ENCODE results near the gene BUD13.

The BUD13 gene

DNA sequence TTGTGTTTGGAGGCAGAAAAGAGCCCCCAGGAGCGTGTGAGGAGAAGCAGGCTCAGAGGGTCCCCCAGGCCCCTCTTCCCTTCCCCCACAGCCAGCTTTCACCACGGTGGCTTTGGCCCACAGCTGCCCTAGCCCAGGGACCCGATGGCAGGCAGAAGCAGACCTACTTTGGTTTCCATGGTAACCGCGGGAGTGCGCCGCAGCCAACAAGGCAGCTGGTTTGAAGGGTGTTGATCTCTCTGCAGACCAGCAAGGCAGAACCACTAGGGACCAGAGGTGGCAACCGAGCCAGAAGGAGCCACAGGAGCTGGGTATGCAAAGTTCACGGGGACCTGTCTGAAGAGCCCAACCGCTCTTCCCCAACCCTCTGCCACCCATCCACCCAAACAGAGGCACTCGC lies 69.4 kb downstream of the BUD13 start:
- Histone ChIP-seq H3K9ac (ENCODE audit: low read length) (no peak overlapping the region), H2BK5ac (ENCODE audit: low read depth, low read length, poor library complexity) (no peak overlapping the region)
- no CpG with 5 or more reads among the region's 11 CpGs for WGBS (ENCODE audit: extremely low coverage, insufficient coverage, insufficient read length)

DNA sequence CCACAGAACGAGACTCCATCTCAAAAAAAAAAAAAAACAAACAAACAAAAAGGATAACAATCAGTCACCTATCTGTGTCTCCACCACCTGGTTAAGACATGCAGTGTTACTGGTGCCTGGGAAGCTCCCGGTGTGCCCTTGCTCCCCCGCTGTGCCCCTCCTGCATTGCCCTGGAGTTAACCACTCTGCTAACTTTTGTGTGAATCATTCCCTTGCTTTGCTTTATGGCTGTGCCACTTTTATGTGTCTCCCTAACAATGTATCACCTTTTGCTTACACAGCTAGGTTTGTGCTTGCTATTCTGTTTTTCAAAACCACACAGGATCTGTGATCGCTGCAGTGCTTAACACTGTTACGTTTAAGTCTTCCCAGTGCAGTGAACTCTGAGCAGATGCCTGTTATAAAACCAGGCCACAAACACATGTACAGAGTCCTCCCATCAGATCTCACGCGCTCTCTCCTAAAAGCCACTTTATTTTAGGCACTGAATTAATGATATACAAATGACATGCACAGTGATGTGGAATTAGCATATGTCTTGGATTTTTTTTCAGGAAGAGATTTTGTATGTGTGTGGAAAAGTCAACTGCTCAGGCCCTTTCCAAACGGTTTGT lies 69.9 kb downstream of the BUD13 start:
- H4K12ac ChIP-seq (ENCODE audit: low read depth, low read length), result no peak overlapping the region
- H2AK5ac ChIP-seq (ENCODE audit: low read length), result no peak overlapping the region
- H3K4me2 ChIP-seq (ENCODE audit: low read length), result no peak overlapping the region
- H3K23ac ChIP-seq (ENCODE audit: low read length), result no peak overlapping the region
- DNase-seq, result no peak
- H3K4me3 ChIP-seq (ENCODE audit: low read depth, low read length), result no peak overlapping the region
- no peaks in the 10 kb centered on the region for H3K36me3 ChIP-seq (ENCODE audit: control insufficient read depth in 1 of 2, insufficient read depth in 2 of 2, low read length in 2 of 2)
- H2BK5ac ChIP-seq (ENCODE audit: low read depth, low read length, poor library complexity), result no peak overlapping the region
- no peak overlapping the region for H3K14ac ChIP-seq (ENCODE audit: low read length)
- H3K9ac ChIP-seq (ENCODE audit: low read length), result no peak overlapping the region
- H3K9me3 ChIP-seq (ENCODE audit: insufficient read depth, low read depth, low read length), result no peaks in the 10 kb centered on the region
- H2BK120ac ChIP-seq (ENCODE audit: insufficient read depth, low read length, poor library complexity), result no peak overlapping the region
- no peak overlapping the region for H3K4ac ChIP-seq (ENCODE audit: low read depth, low read length)
- peaks cover 0 to 5% of the 10 kb centered on the region in 2 experiments for H3K4me1 ChIP-seq (ENCODE audit: control insufficient read depth in 1 of 2, insufficient read depth in 2 of 2, low read length in 2 of 2)
- H3K79me1 ChIP-seq (ENCODE audit: low read length), result no peaks in the 10 kb centered on the region
- no CpG with 5 or more reads among the region's 8 CpGs for WGBS (ENCODE audit: extremely low coverage, insufficient coverage, insufficient read length)
- no peak overlapping the region for H2BK12ac ChIP-seq (ENCODE audit: low read length)
- no peak overlapping the region for H3K27ac ChIP-seq (ENCODE audit: low read depth, low read length)
- H3K27me3 ChIP-seq (ENCODE audit: insufficient read depth, low read length), result no peaks in the 10 kb centered on the region
- H3K79me2 ChIP-seq (ENCODE audit: control insufficient read depth, insufficient read depth, low read length, poor library complexity), result no peaks in the 10 kb centered on the region
- no peak overlapping the region for H3K18ac ChIP-seq (ENCODE audit: low read length)
- H4K8ac ChIP-seq (ENCODE audit: low read depth, low read length), result no peak overlapping the region
- H4K91ac ChIP-seq (ENCODE audit: low read depth, low read length), result no peak overlapping the region
- no peak overlapping the region for H2AFZ ChIP-seq (ENCODE audit: insufficient read depth, low read length, poor library complexity)

More for the DNA sequence above, 69.4 kb downstream of the BUD13 start:
- Histone ChIP-seq H3K79me1 (ENCODE audit: low read length) (no peaks in the 10 kb centered on the region), H4K8ac (ENCODE audit: low read depth, low read length) (no peak overlapping the region), H3K4me1 (ENCODE audit: control insufficient read depth in 1 of 2, insufficient read depth in 2 of 2, low read length in 2 of 2) (peaks cover 0 to 5% of the 10 kb centered on the region in 2 experiments), H3K27me3 (ENCODE audit: insufficient read depth, low read length) (no peaks in the 10 kb centered on the region), H3K14ac (ENCODE audit: low read length) (no peak overlapping the region), H3K4me3 (ENCODE audit: low read depth, low read length) (no peak overlapping the region), H3K4me2 (ENCODE audit: low read length) (no peak overlapping the region), H3K18ac (ENCODE audit: low read length) (no peak overlapping the region), H4K12ac (ENCODE audit: low read depth, low read length) (no peak overlapping the region), H2BK12ac (ENCODE audit: low read length) (no peak overlapping the region), H3K79me2 (ENCODE audit: control insufficient read depth, insufficient read depth, low read length, poor library complexity) (no peaks in the 10 kb centered on the region), H4K91ac (ENCODE audit: low read depth, low read length) (no peak overlapping the region), H2BK120ac (ENCODE audit: insufficient read depth, low read length, poor library complexity) (no peak overlapping the region), H3K36me3 (ENCODE audit: control insufficient read depth in 1 of 2, insufficient read depth in 2 of 2, low read length in 2 of 2) (no peaks in the 10 kb centered on the region), H2AFZ (ENCODE audit: insufficient read depth, low read length, poor library complexity) (no peak overlapping the region), H3K4ac (ENCODE audit: low read depth, low read length) (no peak overlapping the region), H3K23ac (ENCODE audit: low read length) (no peak overlapping the region), H3K27ac (ENCODE audit: low read depth, low read length) (no peak overlapping the region), H2AK5ac (ENCODE audit: low read length) (no peak overlapping the region), H3K9me3 (ENCODE audit: insufficient read depth, low read depth, low read length) (no peaks in the 10 kb centered on the region)
- no peak for DNase-seq

DNA sequence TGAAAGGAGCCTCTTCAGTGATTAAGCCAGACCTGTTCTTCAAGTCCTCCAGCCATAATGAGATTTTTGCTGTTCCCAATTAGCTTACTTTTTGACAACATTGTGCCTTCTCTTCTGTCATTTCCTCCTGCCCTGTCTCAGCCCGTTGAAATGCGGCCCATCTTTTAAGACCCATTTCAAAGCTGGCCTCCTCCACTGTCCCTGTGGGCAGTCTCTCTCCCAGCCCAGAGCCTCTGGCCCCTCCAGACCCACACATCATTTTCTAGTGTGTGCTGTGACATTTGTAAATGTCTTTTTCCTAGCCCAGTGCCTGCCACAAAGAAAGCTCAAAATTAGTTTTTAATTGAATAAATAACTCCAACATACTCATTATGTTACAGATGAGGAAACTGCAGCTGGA lies 70.9 kb downstream of the BUD13 start:
- Histone ChIP-seq H3K14ac (ENCODE audit: low read length) (no peak overlapping the region), H3K9ac (ENCODE audit: low read length) (no peak overlapping the region), H2BK12ac (ENCODE audit: low read length) (no peak overlapping the region), H3K36me3 (ENCODE audit: control insufficient read depth in 1 of 2, insufficient read depth in 2 of 2, low read length in 2 of 2) (no peaks in the 10 kb centered on the region), H3K9me3 (ENCODE audit: insufficient read depth, low read depth, low read length) (no peaks in the 10 kb centered on the region), H2BK120ac (ENCODE audit: insufficient read depth, low read length, poor library complexity) (no peak overlapping the region), H3K27ac (ENCODE audit: low read depth, low read length) (no peak overlapping the region), H2AK5ac (ENCODE audit: low read length) (no peak overlapping the region), H3K79me1 (ENCODE audit: low read length) (no peaks in the 10 kb centered on the region), H3K23ac (ENCODE audit: low read length) (no peak overlapping the region), H3K79me2 (ENCODE audit: control insufficient read depth, insufficient read depth, low read length, poor library complexity) (no peaks in the 10 kb centered on the region), H3K18ac (ENCODE audit: low read length) (no peak overlapping the region), H3K4ac (ENCODE audit: low read depth, low read length) (no peak overlapping the region), H3K4me1 (ENCODE audit: control insufficient read depth in 1 of 2, insufficient read depth in 2 of 2, low read length in 2 of 2) (peaks cover 0 to 5% of the 10 kb centered on the region in 2 experiments), H3K4me2 (ENCODE audit: low read length) (no peak overlapping the region), H4K12ac (ENCODE audit: low read depth, low read length) (no peak overlapping the region), H4K8ac (ENCODE audit: low read depth, low read length) (no peak overlapping the region), H3K27me3 (ENCODE audit: insufficient read depth, low read length) (no peaks in the 10 kb centered on the region), H2AFZ (ENCODE audit: insufficient read depth, low read length, poor library complexity) (no peak overlapping the region), H2BK5ac (ENCODE audit: low read depth, low read length, poor library complexity) (no peak overlapping the region), H4K91ac (ENCODE audit: low read depth, low read length) (no peak overlapping the region), H3K4me3 (ENCODE audit: low read depth, low read length) (no peak overlapping the region)
- no peak for DNase-seq
- no CpG with 5 or more reads among the region's 2 CpGs for whole genome bisulfite sequencing (ENCODE audit: extremely low coverage, insufficient coverage, insufficient read length)

DNA sequence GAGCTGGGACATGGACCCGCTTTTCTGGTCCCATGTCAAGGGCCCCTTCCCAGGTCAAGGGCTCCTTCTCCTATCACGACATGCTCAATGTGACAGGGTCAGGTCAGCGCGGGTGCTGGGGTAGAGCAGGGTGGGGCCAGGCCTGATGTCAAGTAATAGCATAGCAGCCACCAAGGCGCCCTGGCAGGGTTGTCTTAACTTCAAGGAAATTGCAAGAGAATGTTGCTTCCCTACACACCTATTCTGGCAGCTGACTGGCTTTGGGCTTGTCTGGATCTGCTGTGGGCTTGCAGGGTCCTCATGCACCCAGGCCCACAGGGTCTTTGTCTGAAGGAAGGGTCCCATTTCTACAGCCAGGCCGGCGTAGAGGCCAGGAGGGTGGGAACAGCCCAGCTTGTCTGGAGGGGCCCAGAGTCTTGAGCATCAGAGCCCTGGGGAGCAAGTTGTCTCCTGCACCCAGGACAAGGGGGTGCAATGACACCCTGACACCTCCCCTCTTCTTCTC lies 71.4 kb downstream of the BUD13 start:
- H3K27me3 ChIP-seq (ENCODE audit: insufficient read depth, low read length), result no peaks in the 10 kb centered on the region
- no peak overlapping the region for H3K18ac ChIP-seq (ENCODE audit: low read length)
- H4K91ac ChIP-seq (ENCODE audit: low read depth, low read length), result no peak overlapping the region
- DNase-seq, result no peak
- H3K4me2 ChIP-seq (ENCODE audit: low read length), result no peak overlapping the region
- H3K79me1 ChIP-seq (ENCODE audit: low read length), result no peaks in the 10 kb centered on the region
- H3K4me1 ChIP-seq (ENCODE audit: control insufficient read depth in 1 of 2, insufficient read depth in 2 of 2, low read length in 2 of 2), result peaks cover under 1 to 5% of the 10 kb centered on the region in 2 experiments
- no peaks in the 10 kb centered on the region for H3K79me2 ChIP-seq (ENCODE audit: control insufficient read depth, insufficient read depth, low read length, poor library complexity)
- no peaks in the 10 kb centered on the region for H3K36me3 ChIP-seq (ENCODE audit: control insufficient read depth in 1 of 2, insufficient read depth in 2 of 2, low read length in 2 of 2)
- H3K4ac ChIP-seq (ENCODE audit: low read depth, low read length), result no peak overlapping the region
- no CpG with 5 or more reads among the region's 7 CpGs for WGBS (ENCODE audit: extremely low coverage, insufficient coverage, insufficient read length)
- H3K14ac ChIP-seq (ENCODE audit: low read length), result no peak overlapping the region
- no peak overlapping the region for H2BK120ac ChIP-seq (ENCODE audit: insufficient read depth, low read length, poor library complexity)
- no peak overlapping the region for H3K9ac ChIP-seq (ENCODE audit: low read length)
- H3K9me3 ChIP-seq (ENCODE audit: insufficient read depth, low read depth, low read length), result no peaks in the 10 kb centered on the region
- H4K12ac ChIP-seq (ENCODE audit: low read depth, low read length), result no peak overlapping the region
- H2BK12ac ChIP-seq (ENCODE audit: low read length), result no peak overlapping the region
- H3K23ac ChIP-seq (ENCODE audit: low read length), result no peak overlapping the region
- no peak overlapping the region for H2BK5ac ChIP-seq (ENCODE audit: low read depth, low read length, poor library complexity)
- H2AFZ ChIP-seq (ENCODE audit: insufficient read depth, low read length, poor library complexity), result no peak overlapping the region
- no peak overlapping the region for H2AK5ac ChIP-seq (ENCODE audit: low read length)
- H3K27ac ChIP-seq (ENCODE audit: low read depth, low read length), result no peak overlapping the region
- H4K8ac ChIP-seq (ENCODE audit: low read depth, low read length), result no peak overlapping the region
- H3K4me3 ChIP-seq (ENCODE audit: low read depth, low read length), result no peak overlapping the region

Data from trophoblast cell (in vitro differentiated cells and primary cell).